22Rv1 (cell line): ENCODE data around the gene CASP8.

Source experiments
- H3K27ac ChIP-seq: fragments of 450-650 bp; 2 replicates; pipeline ENCODE4 v1.5.1; 2017
- ZFX ChIP-seq: fragments of 450-650 bp; IDR thresholded peaks from 2 replicates; pipeline ENCODE4 v1.6.1; 2017; ENCODE audit warnings: antibody characterized with exemption, borderline replicate concordance
- TF ChIP-seq, protein P1 (sequence below): fragments of 450-650 bp; IDR thresholded peaks from 2 replicates; pipeline ENCODE4 v1.5.1; 2017; ENCODE audit warnings: mild to moderate bottlenecking

CASP8 gene

DNA sequence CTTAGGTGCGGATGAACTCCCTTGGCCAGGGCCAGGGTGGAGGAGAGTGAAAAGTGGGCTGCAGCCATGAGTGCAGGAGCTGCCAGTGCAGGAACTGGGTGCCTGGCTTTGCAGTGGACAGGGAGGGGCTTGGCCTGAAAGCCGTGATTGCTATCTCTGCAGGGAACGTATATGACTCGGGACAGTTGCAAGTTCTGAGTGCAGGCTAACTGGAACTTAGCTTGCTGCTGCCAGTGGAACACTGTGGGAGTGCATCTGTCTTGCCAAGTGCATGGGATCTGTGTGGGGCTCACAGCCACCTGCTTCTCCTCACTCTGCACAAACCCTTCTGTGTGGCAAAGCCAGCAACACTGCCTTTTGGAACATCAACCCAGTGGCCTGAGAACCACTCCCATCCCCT lies 59.9 kb downstream of the CASP8 start:
- no peak overlapping the region for H3K27ac ChIP-seq
- TF ChIP-seq, protein P1, sequence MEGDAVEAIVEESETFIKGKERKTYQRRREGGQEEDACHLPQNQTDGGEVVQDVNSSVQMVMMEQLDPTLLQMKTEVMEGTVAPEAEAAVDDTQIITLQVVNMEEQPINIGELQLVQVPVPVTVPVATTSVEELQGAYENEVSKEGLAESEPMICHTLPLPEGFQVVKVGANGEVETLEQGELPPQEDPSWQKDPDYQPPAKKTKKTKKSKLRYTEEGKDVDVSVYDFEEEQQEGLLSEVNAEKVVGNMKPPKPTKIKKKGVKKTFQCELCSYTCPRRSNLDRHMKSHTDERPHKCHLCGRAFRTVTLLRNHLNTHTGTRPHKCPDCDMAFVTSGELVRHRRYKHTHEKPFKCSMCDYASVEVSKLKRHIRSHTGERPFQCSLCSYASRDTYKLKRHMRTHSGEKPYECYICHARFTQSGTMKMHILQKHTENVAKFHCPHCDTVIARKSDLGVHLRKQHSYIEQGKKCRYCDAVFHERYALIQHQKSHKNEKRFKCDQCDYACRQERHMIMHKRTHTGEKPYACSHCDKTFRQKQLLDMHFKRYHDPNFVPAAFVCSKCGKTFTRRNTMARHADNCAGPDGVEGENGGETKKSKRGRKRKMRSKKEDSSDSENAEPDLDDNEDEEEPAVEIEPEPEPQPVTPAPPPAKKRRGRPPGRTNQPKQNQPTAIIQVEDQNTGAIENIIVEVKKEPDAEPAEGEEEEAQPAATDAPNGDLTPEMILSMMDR, result no peak
- no peak for TF ChIP-seq ZFX

DNA sequence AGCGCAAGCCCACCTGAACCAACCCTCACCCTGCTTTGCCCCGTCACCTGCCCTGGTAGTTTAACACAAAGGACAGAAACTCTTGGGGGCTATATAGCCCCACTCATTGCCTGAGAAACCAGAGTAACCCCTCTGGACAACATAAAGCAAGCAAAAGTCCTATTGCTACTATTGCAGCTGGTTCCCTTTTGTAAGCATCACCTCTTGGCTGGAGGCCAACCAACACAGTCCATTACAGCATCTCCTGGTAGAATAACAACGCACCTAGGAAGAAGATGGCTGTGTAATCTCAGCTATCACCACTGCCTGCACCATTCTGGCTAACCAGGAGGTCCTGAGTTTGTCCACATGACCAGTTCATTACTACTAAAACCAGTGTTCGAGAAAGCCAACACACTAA lies 60.4 kb downstream of the CASP8 start:
- TF ChIP-seq, protein P1, result no peak
- TF ChIP-seq ZFX, result no peak
- H3K27ac ChIP-seq, result no peak overlapping the region

DNA sequence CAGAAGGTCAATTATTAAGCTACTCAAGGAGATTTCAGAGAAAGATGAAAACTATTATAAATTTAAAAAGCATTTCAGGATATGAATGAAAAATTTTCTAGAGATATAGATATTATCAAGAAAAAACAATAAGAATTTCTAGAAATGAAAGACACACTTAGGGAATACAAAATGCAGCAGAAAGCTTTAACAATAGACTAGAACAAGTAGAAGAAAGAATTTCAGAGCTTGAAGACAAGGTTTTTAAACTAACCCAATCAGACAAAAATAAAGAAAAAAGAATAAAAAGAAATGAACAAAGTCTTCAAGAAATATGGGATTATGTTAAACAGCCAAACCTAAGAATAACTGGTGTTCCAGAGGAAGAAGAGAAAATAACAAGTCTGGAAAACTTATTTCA lies 62.4 kb downstream of the CASP8 start:
- H3K27ac ChIP-seq, result no peak overlapping the region
- no peak for TF ChIP-seq ZFX
- TF ChIP-seq, protein P1, result no peak

DNA sequence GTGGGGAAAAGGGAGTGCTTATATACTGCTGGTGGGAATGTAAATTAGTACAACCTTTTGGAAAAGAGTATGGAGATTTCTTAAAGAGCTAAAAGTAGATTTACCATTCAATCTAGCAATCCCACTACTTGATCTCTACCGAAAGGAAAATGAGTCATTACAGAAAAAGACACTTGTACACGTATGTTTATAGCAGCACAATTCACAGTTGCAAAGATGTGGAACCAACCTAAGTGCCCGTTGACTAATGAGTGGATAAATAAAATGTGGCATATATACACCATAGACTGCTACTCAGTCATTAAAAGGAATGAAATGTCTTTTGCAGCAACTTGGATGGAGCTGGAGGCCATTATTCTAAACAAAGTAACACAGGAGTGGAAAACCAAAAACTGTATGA lies 67.3 kb downstream of the CASP8 start:
- no peak overlapping the region for H3K27ac ChIP-seq
- TF ChIP-seq, protein P1, result no peak
- TF ChIP-seq ZFX, result no peak

GRCh38 chr2:201329409-201329808 lies 69.1 kb downstream of the CASP8 start:
- H3K27ac ChIP-seq, result no peak overlapping the region
- no peak for TF ChIP-seq ZFX
- TF ChIP-seq, protein P1, result no peak
